ENCODE data around the gene GBP4. TPM values are rescaled to one million over a fixed set of nuclear protein-coding genes. Genes with fewer than 3 reads are reported as not detected.

GBP4 gene
- total and polyA plus RNA-seq, 2 experiments from 2014 or later, result 1.0 to 5.5 TPM

DNA sequence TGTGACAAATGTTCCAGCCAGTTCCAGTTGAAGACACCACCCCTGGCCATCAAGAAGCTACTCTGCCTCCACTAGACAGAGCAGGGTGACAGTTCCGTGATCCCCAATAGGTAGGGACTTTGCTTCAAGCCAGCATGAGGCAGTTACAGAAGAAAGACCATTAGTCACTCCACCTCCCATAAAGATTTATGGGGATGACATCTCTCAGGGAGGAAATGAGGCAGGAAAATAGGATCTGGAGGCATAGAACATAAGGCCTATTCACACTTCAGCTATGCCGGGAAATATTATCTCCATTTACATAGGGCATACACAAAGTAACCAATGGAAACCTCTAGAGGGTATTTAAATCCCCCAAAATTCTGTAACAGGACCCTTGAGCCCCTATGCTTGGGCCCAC lies 19.4 kb downstream of the GBP4 start:
- H3K36me3 ChIP-seq, result no peaks in the 10 kb centered on the region
- H3K4me3 ChIP-seq, result no peak overlapping the region
- H3K4me1 ChIP-seq (ENCODE audit: low read depth), result no peaks in the 10 kb centered on the region
- H3K27ac ChIP-seq, result no peak overlapping the region
- TF ChIP-seq CTCF (IDR thresholded peaks at IDR 0.05; ENCODE audit: low read depth, low read length), result no peak
- DNase-seq (ENCODE audit: low read depth in 1 of 2, low spot score in 1 of 2), result no peak
- H3K27me3 ChIP-seq, result no peaks in the 10 kb centered on the region
- H3K9me3 ChIP-seq (ENCODE audit: low read depth), result no peaks in the 10 kb centered on the region

DNA sequence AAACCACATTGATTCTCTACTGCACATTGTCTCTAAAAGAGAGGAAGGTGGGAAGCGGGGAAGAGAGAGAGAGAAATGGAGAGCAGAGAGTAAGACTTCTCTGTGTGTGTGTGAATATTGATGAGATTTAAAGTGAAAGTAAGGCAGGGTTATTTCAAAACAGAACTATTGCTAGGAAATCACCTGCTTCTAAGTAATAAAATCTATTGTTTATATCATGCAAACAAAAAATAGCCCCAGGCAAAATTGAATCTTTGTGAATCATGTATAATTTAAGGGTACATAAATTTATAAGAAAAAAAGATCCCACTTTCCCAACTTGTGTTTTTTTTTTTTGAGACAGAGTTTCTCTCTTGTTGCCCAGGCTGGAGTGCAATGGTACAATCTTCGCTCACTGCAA lies 21.8 kb downstream of the GBP4 start:
- Histone ChIP-seq H3K4me3 (no peak overlapping the region), H3K4me1 (ENCODE audit: low read depth) (no peaks in the 10 kb centered on the region), H3K27ac (no peak overlapping the region), H3K27me3 (no peaks in the 10 kb centered on the region), H3K36me3 (no peaks in the 10 kb centered on the region), H3K9me3 (ENCODE audit: low read depth) (no peaks in the 10 kb centered on the region)
- no peak for DNase-seq (ENCODE audit: low read depth in 1 of 2, low spot score in 1 of 2)
- TF ChIP-seq CTCF (IDR thresholded peaks at IDR 0.05; ENCODE audit: low read depth, low read length), result no peak

DNA sequence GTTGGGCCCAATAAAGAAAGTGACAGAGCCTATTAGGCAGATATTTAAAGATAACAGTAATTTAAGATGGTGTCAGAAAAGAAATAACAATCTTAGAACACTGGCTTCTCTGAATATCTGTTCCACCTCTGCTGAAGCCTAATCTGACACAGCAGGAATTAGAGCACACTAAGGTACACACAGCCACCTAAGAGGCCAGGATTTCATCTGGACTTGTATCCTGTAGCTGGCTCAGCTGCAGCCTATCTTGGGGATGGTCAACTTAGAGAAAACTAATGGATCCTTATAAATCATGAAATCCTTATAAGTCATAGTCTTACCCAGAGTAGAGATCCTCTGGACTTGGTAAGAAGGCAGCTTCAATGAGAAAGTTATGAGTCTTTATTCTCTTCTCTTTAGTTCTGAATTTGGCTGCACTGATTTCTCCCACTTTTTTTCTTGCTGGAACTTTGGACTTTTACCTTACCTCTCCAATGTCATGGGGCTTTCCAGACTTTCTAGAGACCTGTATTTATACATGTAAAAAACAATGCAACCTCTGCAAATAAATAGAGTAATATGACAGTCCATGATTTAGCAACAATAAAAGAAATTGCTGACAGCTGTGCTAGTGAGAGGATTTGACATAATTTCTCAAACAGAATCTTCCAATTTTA lies 23.0 kb downstream of the GBP4 start, which contains the start of gene GBP7:
Gene GBP7, minus strand, starts transcription at position 403 of the 656 bp plus-strand sequence. CDS start 4,068 bp downstream, outside the sequence.
- Histone ChIP-seq H3K4me3 (no peak within 1 kb of the TSS), H3K27me3 (no peaks in the 10 kb centered on the region), H3K36me3 (no peaks in the 10 kb centered on the region), H3K4me1 (ENCODE audit: low read depth) (no peaks in the 10 kb centered on the region), H3K9me3 (ENCODE audit: low read depth) (no peaks in the 10 kb centered on the region), H3K27ac (no peak within 1 kb of the TSS)
- no peak for TF ChIP-seq CTCF (IDR thresholded peaks at IDR 0.05; ENCODE audit: low read depth, low read length)
- no peak for DNase-seq (ENCODE audit: low read depth in 1 of 2, low spot score in 1 of 2)

- Histone ChIP-seq H3K27me3 (no peaks in the 10 kb centered on the region), H3K4me3 (no peak overlapping the region)
These were observed 24.3 kb downstream of the GBP4 start for GRCh38 chr1:89174491-89174890.

DNA sequence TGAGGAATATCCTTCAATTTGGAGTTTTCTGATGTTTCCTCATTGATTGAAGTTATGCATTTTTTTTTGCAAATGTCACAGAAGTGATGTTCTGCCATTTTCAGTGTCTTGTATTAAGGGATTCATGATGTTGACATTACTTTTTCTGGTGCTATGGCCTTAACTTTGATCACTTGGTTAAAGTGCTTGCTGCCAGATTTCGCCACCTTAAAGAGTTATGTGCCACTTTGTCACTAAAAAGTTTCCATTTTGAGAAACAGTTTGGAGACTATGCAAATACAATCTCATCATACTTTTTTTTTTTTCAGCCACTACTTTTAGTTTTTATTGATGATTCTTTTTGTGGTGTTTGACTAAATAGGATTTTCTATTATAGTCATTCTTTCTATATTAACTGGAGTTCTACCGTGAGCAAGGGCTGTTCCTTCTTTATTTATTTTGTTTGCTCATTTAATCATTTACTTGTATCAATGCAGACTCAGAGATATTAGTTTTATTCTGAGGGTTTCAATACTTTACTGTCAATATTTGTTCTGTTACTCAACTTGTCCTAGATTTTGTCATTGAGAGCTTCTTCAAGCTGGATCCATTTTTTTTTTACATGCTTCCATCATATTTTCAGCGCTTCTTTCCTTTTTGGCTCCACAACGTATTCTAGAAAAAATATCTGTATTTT lies 26.1 kb downstream of the GBP4 start:
- no peak for DNase-seq (ENCODE audit: low read depth in 1 of 2, low spot score in 1 of 2)
- Histone ChIP-seq H3K27ac (no peak overlapping the region), H3K4me1 (ENCODE audit: low read depth) (no peaks in the 10 kb centered on the region), H3K36me3 (no peaks in the 10 kb centered on the region), H3K4me3 (no peak overlapping the region), H3K27me3 (no peaks in the 10 kb centered on the region), H3K9me3 (ENCODE audit: low read depth) (no peaks in the 10 kb centered on the region)
- no peak for TF ChIP-seq CTCF (IDR thresholded peaks at IDR 0.05; ENCODE audit: low read depth, low read length)

More at GRCh38 chr1:89174491-89174890, 24.3 kb downstream of the GBP4 start:
- no peak for TF ChIP-seq CTCF (IDR thresholded peaks at IDR 0.05; ENCODE audit: low read depth, low read length)
- no peaks in the 10 kb centered on the region for H3K4me1 ChIP-seq (ENCODE audit: low read depth)
- no peak overlapping the region for H3K27ac ChIP-seq
- DNase-seq (ENCODE audit: low read depth in 1 of 2, low spot score in 1 of 2), result no peak
- H3K36me3 ChIP-seq, result no peaks in the 10 kb centered on the region
- no peaks in the 10 kb centered on the region for H3K9me3 ChIP-seq (ENCODE audit: low read depth)

Measured in cardiac muscle cell (in vitro differentiated cells and primary cell).